Panc1 (cell line): ENCODE results near the gene SCGB1C2. TPM values are rescaled to one million over a fixed set of nuclear protein-coding genes. Genes with fewer than 3 reads are reported as not detected.

Source experiments
- ATAC-seq: fragments of 200-7000 bp; cut with Tn5 transposase; 2 replicates; pipeline ENCODE4 v1.9.1; 2020; ENCODE audit warnings: mild to moderate bottlenecking, moderate library complexity
- BruUV-seq: library from RNA; stranded (reverse); fragments of 400-500 nt; replicated peaks from 2 replicates; lab custom pipeline; 2021; lab: Mats Ljungman, UMichigan
- CTCF ChIA-PET: fragments of 300-600 bp; sonication (Branson Sonifier 250); formaldehyde crosslinking; loops from one replicate; lab custom pipeline; 2022; ENCODE audit warnings: antibody characterized with exemption; lab: Charles Lee
- POLR2A ChIA-PET: fragments of 300-600 bp; sonication (Branson Sonifier 250); formaldehyde crosslinking; loops from one replicate; lab custom pipeline; 2022; ENCODE audit warnings: antibody characterized with exemption; lab: Charles Lee
- DNase-seq: peaks from one replicate; pipeline ENCODE4 v3.0.0-alpha.2; 2010; ENCODE audit warnings: low read depth, low spot score
- H3K27ac ChIP-seq: 2 replicates; pipeline ENCODE4 v1.5.1; 2011; ENCODE audit warnings: mild to moderate bottlenecking, low read length, inconsistent platforms
- H3K27me3 ChIP-seq: fragments of 200-500 bp; sonication (Bioruptor generic); 2 replicates; pipeline ENCODE4 v1.6.0; 2014; ENCODE audit warnings: low read length, inconsistent platforms; ENCODE audit not compliant: control insufficient read depth, insufficient read depth
- H3K36me3 ChIP-seq: fragments of 200-500 bp; sonication (Bioruptor generic); 2 replicates; pipeline ENCODE4 v1.5.1; 2014; ENCODE audit warnings: inconsistent platforms, mild to moderate bottlenecking, low read length, moderate library complexity; ENCODE audit not compliant: control insufficient read depth, insufficient read depth
- H3K4me1 ChIP-seq: 2 replicates; pipeline ENCODE4 v1.5.1; 2011; ENCODE audit warnings: inconsistent platforms, mild to moderate bottlenecking, low read length, moderate library complexity; ENCODE audit not compliant: control insufficient read depth, insufficient read depth
- H3K4me3 ChIP-seq, 2 experiments: 2 replicates each; pipeline ENCODE4 v1.5.1; 2011 to 2012; ENCODE audit warnings: low read depth in 2 of 2, low read length in 2 of 2, mild to moderate bottlenecking in 2 of 2, inconsistent platforms in 1 of 2, moderate library complexity in 1 of 2
- H3K9me3 ChIP-seq: fragments of 200-500 bp; sonication (Bioruptor generic); 2 replicates; pipeline ENCODE4 v1.5.1; 2014; ENCODE audit warnings: low read depth, mild to moderate bottlenecking, inconsistent platforms, low read length, moderate library complexity; ENCODE audit not compliant: control insufficient read depth, insufficient read depth
- CTCF ChIP-seq: fragments of 450-650 bp; IDR thresholded peaks from 2 replicates; pipeline ENCODE4 v1.5.1; 2017; ENCODE audit warnings: mild to moderate bottlenecking
- POLR2AphosphoS5 ChIP-seq: IDR thresholded peaks from 2 replicates; pipeline ENCODE4 v1.6.1; 2012; ENCODE audit warnings: mild to moderate bottlenecking, low read depth, low read length, moderate library complexity
- REST ChIP-seq, 2 experiments: IDR thresholded peaks; 2 replicates each; pipeline ENCODE4 v1.6.1; 2011 to 2012; ENCODE audit warnings: low read depth in 2 of 2, control low read depth in 1 of 2, low read length in 1 of 2, mild to moderate bottlenecking in 1 of 2, moderate library complexity in 1 of 2; ENCODE audit not compliant: insufficient read depth in 1 of 2
- SIN3A ChIP-seq: IDR thresholded peaks from 2 replicates; pipeline ENCODE4 v1.6.1; 2012; ENCODE audit warnings: low read depth, mild to moderate bottlenecking, low read length, moderate library complexity, borderline replicate concordance; ENCODE audit not compliant: insufficient read depth
- TCF7L2 ChIP-seq: IDR thresholded peaks from 2 replicates; pipeline ENCODE4 v1.6.1; 2011; ENCODE audit warnings: mild to moderate bottlenecking, low read depth, low read length, inconsistent platforms
- in situ Hi-C: cut with HindIII; loops from 2 replicates; pipeline ENCODE4 v1.10.0; 2016; ENCODE audit warnings: low sequenced_read_pairs, low pct_unique_long_range_greater_than_20kb
- intact Hi-C: fragments of 100-400 bp; cut with micrococcal nuclease; formaldehyde crosslinking; loops from one replicate; pipeline ENCODE4 v1.10.0; 2022; ENCODE audit not compliant: unreplicated experiment
- total RNA-seq: library from RNA; stranded (reverse); gene quantifications from one replicate; pipeline ENCODE4 v1.2.1, GENCODE V29; 2021; ENCODE audit not compliant: unreplicated experiment

SCGB1C2 gene
- total RNA-seq, 1 experiment from 2014 or later, result not detected

- no peak for DNase-seq
- Histone ChIP-seq H3K9me3 (no peaks in the 10 kb centered on the region), H3K36me3 (no peaks in the 10 kb centered on the region), H3K27ac (no peak overlapping the region), H3K27me3 (no peaks in the 10 kb centered on the region), H3K4me1 (no peaks in the 10 kb centered on the region), H3K4me3 (no peak overlapping the region)
- no peak for TF ChIP-seq SIN3A
- TF ChIP-seq TCF7L2, result no peak
- TF ChIP-seq REST (IDR thresholded peaks at IDR 0.05; ENCODE audit: insufficient read depth in 1 of 2, low read depth in 2 of 2, low read length in 1 of 2), result no peak
- TF ChIP-seq CTCF, result no peak
- in situ Hi-C loops (no loop called here), intact Hi-C loops (no loop called here)
- no peak for ATAC-seq
- POLR2A ChIA-PET, result interaction anchor here (0.7 kb wide), 1 partner anchor 209 kb away, joined by 3 read pairs; no protein-coding TSS in a partner anchor
- BruUV-seq, result no TSS peak
- CTCF ChIA-PET, result no interaction called here
These were observed 36.0 kb downstream of the SCGB1C2 start for GRCh38 chr17:173166-173911.

DNA sequence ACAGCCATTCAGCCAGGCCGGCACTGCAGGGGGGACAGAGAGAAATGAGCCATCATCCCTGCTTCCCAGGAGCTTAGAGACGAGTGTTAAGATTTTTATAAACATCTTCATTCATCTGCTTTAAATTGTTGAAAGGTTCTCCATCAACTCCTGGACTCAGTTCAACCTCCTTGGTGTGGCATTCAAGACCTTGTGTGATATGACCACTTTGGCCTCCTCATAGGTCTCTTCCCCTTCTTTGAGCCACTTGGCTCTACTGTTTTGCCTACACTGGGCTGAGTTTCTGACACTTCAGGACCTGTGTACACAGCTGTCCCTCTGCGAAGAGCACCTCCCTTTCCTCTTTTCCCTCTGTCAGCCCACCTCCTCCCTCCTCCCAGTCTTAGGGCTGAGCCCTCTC lies 39.8 kb downstream of the SCGB1C2 start:
- ATAC-seq (no peak), DNase-seq (no peak)
- in situ Hi-C loops, result no loop called here
- ChIA-PET CTCF (no interaction called here), POLR2A (no interaction called here)
- Histone ChIP-seq H3K27me3 (no peaks in the 10 kb centered on the region), H3K9me3 (no peaks in the 10 kb centered on the region), H3K27ac (no peak overlapping the region), H3K4me3 (no peak overlapping the region), H3K4me1 (no peaks in the 10 kb centered on the region), H3K36me3 (no peaks in the 10 kb centered on the region; the same call in 1 of the 2 replicates)
- no TSS peak for BruUV-seq
- TF ChIP-seq POLR2AphosphoS5 (no peak), TCF7L2 (no peak), CTCF (no peak), REST (IDR thresholded peaks at IDR 0.05; ENCODE audit: insufficient read depth in 1 of 2, low read depth in 2 of 2, low read length in 1 of 2) (no peak), SIN3A (no peak)
- intact Hi-C loops, result no loop called here
